ENCODE results near the gene LRMDA.

The LRMDA gene

GRCh38 chr10:75658915-75659314, 227.5 kb downstream of the LRMDA start (continued):
- TF ChIP-seq ZNF404 (tag by site-specific recombination; IDR thresholded peaks at IDR 0.05) (no peak), ZNF148 (tag by site-specific recombination; IDR thresholded peaks at IDR 0.05; ENCODE audit: borderline replicate concordance) (no peak), HOXC10 (CRISPR knock-in tag; IDR thresholded peaks at IDR 0.05) (no peak), ZFP69B (tag by site-specific recombination; IDR thresholded peaks at IDR 0.05) (no peak), ZNF354C (tag by site-specific recombination; IDR thresholded peaks at IDR 0.05; ENCODE audit: borderline replicate concordance, low read depth) (no peak), ZNF560 (tag by site-specific recombination; IDR thresholded peaks at IDR 0.05; ENCODE audit: borderline replicate concordance) (no peak), ZNF426 (tag by site-specific recombination; IDR thresholded peaks at IDR 0.05) (no peak), ZBTB26 (tag by site-specific recombination; optimal IDR thresholded peaks at IDR 0.05) (no peak), KLF16 (tag by site-specific recombination; IDR thresholded peaks at IDR 0.05) (no peak), ZNF214 (tag by site-specific recombination; IDR thresholded peaks at IDR 0.05; ENCODE audit: borderline replicate concordance) (no peak)

GRCh38 chr10:75660823-75661222, 229.4 kb downstream of the LRMDA start:
- ChIA-PET POLR2A (no interaction called here), CTCF (interaction anchor here (0.9 kb wide), 1 partner anchor 354 kb away, joined by 3 read pairs; no protein-coding TSS in a partner anchor)
- H3K4me3 ChIP-seq (ENCODE audit: low read depth, low read length) = no peak overlapping the region

GRCh38 chr10:75662715-75663114, 231.3 kb downstream of the LRMDA start:
- no peak for TF ChIP-seq ZNF140 (tag by site-specific recombination; IDR thresholded peaks at IDR 0.05)
- TF ChIP-seq ZNF132 (tag by site-specific recombination; IDR thresholded peaks at IDR 0.05; ENCODE audit: borderline replicate concordance) = no peak
- no peak for TF ChIP-seq ZNF223 (tag by site-specific recombination; IDR thresholded peaks at IDR 0.05)
- no peak for TF ChIP-seq ZNF280D (tag by site-specific recombination; IDR thresholded peaks at IDR 0.05)
- no peak for TF ChIP-seq ZNF792 (tag by site-specific recombination; IDR thresholded peaks at IDR 0.05)
- no peak for TF ChIP-seq REST (tag by site-specific recombination; IDR thresholded peaks at IDR 0.05)
- no peak for TF ChIP-seq SP3 (tag by site-specific recombination; IDR thresholded peaks at IDR 0.05)
- no peak for TF ChIP-seq ZBTB21 (tag by site-specific recombination; IDR thresholded peaks at IDR 0.05)
- no peak for TF ChIP-seq ZNF37A (tag by site-specific recombination; IDR thresholded peaks at IDR 0.05)
- no peak for TF ChIP-seq ZNF837 (tag by site-specific recombination; IDR thresholded peaks at IDR 0.05)
- TF ChIP-seq ZNF133 (tag by site-specific recombination; IDR thresholded peaks at IDR 0.05) = no peak
- H3K9me3 ChIP-seq (ENCODE audit: control insufficient read depth, insufficient read depth, low read depth, low read length) = no peaks in the 10 kb centered on the region
- ChIA-PET CTCF (interaction anchor here (0.5 kb wide), 1 partner anchor 136 kb away, joined by 4 read pairs; no protein-coding TSS in a partner anchor), POLR2A (no interaction called here)
- no peaks in the 10 kb centered on the region for H3K36me3 ChIP-seq (ENCODE audit: control insufficient read depth in 2 of 2, insufficient read depth in 1 of 2, low read length in 2 of 2)
- H3K4me3 ChIP-seq (ENCODE audit: low read depth, low read length) = no peak overlapping the region
- no peak overlapping the region for H3K27ac ChIP-seq (ENCODE audit: extremely low read depth, low read depth, low read length)
- no peaks in the 10 kb centered on the region for H3K4me1 ChIP-seq (ENCODE audit: control insufficient read depth, insufficient read depth, low read length)

More at GRCh38 chr10:75660823-75661222, 229.4 kb downstream of the LRMDA start:
- Histone ChIP-seq H3K9me3 (ENCODE audit: control insufficient read depth, insufficient read depth, low read depth, low read length) (no peaks in the 10 kb centered on the region), H3K4me1 (ENCODE audit: control insufficient read depth, insufficient read depth, low read length) (no peaks in the 10 kb centered on the region), H3K27ac (ENCODE audit: extremely low read depth, low read depth, low read length) (no peak overlapping the region), H3K36me3 (ENCODE audit: control insufficient read depth in 2 of 2, insufficient read depth in 1 of 2, low read length in 2 of 2) (no peaks in the 10 kb centered on the region)
- TF ChIP-seq ZNF202 (tag by site-specific recombination; IDR thresholded peaks at IDR 0.05; ENCODE audit: borderline replicate concordance) (no peak), ZNF341 (tag by site-specific recombination; IDR thresholded peaks at IDR 0.05; ENCODE audit: low read depth) (peak; percentile 35; the same call in 1 of the 2 replicates), SETDB1 (IDR thresholded peaks at IDR 0.05; ENCODE audit: insufficient read length, low read length) (no peak), ZNF146 (tag by site-specific recombination; IDR thresholded peaks at IDR 0.05) (no peak)
